Measurements from ENCODE around the gene SYTL5.

The SYTL5 gene

DNA sequence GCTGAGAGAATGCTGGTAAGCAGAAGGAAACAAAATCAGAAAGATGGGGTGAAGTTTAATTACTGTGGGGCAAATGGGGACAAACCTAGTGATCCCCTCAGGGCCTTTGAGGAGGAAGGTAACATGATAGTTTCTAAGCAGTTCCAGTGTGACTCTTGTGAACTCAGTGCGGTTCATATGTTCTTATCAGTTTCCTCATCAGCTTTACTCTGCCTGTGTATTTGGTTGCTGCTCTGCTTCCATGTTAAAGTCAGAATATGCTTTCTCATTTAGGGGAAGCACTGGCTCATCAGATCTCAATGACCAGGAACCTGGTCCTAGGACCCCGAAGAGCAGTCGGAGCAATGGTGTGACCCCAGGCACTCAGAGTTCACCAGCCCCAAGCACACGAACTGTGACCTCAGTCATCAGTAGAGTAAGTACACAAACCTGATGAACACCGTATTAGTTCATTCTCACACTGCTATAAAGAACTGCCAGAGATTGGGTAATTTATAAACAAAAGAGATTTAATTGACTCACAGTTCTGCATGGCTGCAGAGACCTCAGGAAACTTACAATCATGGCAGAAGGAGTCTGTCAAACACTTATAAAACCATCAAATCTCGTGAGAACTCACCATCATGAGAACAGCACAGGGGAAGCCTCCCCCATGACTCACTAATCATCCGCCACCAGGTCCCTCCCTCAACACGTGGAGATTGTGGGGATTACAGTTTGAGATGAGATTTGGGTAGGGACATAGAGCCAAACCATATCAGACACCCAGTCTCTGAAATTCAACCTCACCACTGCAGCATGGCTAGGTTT, 83.0 kb downstream of the SYTL5 start:
- DNase-seq (ENCODE audit: low read depth, low spot score) = no peak

DNA sequence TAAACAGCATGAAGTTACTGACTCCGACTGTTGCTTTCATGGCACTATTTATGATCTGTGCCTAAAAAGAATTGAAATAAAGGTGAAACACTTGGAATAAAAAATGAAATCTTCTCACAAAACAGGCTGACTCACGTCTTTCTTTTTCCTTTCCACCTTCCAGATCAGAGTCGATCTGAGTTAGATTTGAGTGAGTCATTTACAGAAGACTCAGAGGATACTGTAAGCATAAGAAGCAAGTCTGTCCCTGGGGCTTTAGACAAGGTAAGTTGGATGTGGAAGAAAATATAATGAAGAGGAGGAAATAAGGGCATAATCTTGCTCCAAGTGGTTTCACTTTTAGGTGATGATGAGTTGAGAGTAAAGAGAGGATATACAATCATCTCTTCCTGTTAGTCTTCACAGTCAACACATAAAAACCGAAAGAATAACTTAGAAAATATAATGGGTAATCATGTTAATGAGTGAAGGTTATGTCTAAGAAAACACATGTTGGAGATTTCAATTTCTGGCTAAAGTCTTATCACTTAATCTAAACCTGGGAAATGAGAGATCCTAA, 89.7 kb downstream of the SYTL5 start:
- no peak for DNase-seq (ENCODE audit: low read depth, low spot score)

DNA sequence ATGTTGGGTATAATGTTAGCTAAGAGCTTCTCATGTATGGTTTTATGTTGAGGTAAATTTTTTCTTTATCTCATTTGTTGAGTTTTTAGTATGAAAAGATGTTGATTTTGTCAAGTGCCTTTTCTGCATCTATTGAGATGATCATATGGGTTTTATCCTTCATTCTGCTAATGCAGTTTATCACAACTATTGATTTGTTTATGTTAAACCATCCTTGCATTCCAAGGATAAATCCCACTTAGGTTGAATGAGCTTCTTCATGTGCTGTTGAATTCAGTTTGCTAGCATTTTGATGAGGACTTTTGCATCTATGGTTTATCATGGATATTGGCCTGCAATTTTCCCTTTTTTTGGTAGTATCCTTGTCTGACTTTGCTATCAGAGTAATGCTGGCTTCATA, 93.3 kb downstream of the SYTL5 start:
- no peak for DNase-seq (ENCODE audit: low read depth, low spot score)

DNA sequence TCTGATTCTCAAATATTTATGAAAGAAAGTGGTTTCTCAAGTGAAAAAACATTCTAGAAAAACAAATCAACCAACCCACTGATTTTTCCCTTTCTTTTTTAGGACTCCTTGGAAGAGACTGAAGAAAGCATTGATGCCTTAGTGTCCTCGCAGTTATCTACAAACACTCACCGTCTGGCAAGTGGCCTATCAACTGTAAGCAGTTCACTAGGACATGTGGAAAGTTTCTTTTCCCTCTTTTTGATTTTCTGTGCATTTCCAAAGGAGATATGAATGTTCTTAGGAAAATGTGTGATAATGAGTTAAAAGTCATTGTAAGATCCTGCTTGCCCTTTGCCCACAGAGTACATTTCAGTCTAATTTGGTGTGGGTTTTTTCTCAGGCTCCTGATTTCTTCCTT, 95.9 kb downstream of the SYTL5 start:
- no peak for DNase-seq (ENCODE audit: low read depth, low spot score)

DNA sequence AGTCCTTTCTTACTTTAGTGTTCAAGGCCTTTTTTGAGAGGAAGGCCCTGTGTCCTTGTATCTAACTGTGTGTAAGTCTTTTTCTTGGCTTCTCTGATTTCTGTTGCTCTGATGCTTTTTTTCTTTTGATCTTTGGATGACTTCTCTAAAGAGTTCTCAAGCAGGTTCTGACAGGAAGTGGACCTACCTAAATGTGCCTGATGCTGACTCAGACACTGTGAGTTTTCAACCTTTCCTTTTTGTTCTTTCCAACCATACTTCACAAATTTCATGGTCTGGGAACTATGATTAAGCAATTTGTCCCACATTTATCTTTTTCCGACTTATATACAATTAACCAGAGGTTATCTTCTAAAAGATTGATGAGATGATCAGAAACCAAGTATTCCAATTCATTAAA, 96.5 kb downstream of the SYTL5 start:
- DNase-seq (ENCODE audit: low read depth, low spot score) = no peak

DNA sequence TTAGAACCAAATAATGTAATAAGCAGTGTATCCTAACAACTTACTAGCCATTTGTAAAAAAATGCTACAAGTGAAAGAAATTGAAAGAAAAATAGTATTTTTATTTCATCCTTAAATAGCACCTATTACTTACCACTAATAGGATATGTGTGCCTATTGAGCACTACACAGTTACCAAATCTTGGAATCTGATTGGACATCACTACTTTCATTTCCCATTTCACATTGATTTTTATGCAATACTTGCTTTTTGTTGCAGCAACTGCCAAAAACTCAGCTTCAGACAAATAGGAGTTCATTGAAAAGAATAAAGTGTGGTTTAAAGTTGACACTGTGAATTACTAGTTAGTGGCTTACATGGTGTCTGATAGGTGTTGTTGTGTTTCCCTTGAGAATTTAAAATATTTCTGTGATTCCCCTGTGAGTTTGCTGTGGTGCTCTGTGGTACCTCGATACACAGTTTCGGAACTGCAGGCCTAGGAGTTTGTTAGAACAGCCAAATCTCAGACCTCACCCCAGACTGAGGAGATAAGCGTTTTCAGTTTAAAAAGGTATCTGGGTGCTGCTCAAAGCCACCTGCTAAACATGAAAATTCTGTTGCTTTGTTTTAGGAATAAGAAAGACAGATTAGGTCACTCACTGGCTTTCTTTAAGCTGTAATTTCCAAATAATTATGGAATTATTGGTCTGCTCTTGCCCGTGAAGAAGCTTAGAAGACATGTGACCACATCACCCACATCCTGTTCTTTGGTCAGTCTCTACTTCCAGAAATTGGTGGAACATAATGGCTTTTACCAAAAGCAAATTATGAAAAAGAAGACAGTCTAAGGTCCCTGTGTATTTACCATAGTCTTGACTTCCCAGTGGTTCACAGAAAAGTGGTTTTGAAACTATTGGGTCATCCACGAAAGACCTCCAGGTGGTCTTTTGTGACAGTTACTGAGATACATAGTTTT, 97.8 kb downstream of the SYTL5 start:
- DNase-seq (ENCODE audit: low read depth, low spot score) = no peak

DNA sequence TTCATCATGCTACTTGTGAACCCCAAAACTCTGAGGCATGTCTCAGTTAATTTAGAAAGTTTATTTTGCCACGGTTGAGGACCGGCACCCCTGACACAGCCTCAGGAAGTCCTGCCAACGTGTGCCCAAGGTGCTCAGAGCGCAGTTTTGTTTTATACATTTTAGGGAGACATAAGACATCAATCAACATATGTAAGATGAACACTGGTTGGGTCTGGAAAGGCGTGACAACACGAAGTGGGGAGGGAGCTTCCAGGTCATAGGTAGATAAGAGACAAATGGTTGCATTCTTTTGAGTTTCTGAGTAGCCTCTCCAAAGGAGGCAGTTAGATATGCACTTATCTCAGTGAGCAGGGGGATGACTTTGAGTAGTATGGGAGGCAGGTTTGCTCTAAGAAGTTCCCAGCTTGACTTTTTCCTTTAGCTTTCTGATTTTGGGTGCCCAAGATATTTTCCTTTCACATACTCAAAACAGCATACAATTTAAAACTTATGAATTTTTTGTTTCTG, 98.9 kb downstream of the SYTL5 start:
- no peak for DNase-seq (ENCODE audit: low read depth, low spot score)

DNA sequence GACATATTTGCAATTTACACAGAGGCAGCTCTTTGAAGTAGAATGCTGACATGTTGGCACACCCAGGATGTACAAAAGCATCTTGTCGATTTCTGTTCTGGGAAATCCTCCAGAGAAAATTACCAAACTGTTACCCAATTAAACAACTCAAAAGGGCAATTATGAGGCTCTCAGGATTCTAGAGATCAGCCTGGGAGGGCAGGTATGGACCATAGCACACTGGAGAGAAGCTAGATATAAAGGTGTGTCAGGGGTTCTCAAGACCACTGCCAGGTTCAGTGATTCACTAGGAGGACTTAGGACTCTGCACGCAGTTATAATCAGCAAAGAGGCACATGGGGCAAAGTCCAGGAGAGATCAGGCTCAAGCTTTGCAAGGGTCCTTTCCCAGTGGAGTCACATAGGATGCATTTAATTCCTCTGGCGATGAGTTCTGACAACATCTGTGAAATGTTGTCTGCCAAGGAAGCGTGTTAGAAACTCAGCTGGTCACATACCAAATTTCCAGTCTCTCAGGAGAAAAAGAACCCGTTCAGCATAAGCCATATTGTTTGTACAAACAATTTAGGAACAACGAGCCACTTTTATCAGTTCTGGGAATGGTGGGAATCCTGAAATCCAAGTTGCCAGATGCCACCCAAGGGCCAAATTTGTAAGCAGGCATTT, 100.8 kb downstream of the SYTL5 start:
- DNase-seq (ENCODE audit: low read depth, low spot score) = no peak

DNA sequence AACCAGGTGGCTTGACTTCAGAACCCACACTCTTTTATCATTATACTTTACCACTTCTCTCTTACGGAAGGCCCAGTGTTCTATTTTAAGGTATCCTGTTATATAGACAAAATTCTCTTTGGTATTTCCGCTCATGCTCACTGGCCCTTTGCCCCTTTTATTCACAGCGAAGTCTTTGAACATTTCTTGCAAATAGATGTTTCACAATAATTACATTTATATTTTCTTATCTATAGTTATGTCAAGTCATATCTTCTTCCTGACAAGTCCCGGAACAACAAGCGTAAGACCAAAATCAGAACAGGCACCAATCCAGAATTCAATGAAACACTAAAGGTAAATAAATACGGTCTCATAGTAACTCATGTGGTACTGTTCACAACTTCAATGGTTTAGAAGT, 102.0 kb downstream of the SYTL5 start:
- no peak for DNase-seq (ENCODE audit: low read depth, low spot score)

DNA sequence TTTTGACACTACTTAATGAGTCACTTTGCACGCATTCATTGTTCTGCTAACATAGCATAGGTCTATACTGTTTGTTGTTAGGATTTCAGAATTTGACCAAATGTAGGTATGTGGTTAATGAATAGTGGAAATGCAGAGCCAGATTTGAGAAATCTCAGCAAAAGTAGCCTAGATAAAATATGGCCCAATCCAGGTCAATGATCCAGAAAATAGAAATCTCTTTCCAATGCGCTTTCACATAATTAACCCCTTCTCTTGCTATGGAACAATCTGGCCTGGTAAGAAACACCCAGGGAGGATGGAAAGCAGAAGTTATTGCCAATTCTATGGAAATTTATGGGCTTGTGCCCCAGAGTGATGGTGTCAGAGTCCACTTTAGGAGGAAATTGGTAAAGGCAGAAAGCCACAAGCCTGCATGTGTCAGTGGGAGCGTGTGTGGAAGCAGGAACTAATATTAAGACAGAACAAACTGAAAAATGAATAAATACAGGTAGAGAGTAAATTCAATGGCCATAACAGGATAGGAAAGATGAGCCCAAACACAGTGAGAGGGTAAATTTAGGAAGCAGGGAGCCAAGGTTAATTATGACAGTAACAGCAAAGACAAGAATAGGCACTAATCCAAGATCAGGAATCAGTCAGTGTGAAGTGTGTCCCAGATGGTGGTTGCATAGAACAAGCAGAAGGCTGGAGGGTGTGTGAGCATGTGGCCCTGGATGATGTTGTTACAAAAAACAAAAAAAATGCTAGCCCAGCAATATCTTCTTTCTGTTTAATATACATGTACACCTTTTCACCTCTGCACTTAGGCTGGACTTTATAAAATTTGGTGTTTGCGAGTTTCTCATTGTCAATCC, 102.9 kb downstream of the SYTL5 start:
- no peak for DNase-seq (ENCODE audit: low read depth, low spot score)

DNA sequence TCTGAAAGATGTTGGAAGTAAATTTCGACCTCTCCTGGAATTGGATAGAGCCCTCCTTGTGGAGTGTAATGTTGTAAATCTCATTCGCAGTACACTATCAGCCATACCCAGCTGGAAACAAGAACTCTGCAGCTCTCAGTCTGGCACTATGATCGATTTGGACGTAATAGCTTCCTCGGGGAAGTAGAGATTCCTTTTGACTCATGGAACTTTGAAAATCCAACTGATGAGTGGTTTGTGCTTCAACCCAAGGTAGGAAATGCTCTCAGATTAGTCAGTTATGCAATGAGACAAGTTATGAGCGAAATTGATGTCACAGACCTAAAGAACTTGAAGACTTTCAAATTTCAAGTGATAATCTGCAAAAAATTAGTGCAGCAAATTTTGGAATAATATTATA, 103.9 kb downstream of the SYTL5 start:
- no peak for DNase-seq (ENCODE audit: low read depth, low spot score)

DNA sequence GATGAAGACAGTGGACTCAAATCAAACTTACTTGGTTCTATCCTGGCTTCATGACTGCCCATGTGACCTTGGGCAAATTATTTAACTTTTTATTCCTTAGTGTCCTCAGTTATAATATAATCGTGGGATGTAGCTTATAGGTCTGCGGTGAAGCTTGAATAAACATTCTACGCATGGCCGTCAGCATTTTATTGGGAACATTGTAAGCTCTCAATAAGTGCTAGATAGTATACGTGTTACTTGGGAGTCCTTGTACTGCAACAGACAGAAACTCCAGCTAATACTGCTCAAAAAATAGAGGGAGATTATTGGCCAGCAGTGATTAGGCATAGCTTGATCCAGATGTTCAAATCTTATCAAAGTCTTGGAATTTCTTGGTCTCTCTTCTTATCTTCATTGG, 104.8 kb downstream of the SYTL5 start:
- DNase-seq (ENCODE audit: low read depth, low spot score) = no peak

DNA sequence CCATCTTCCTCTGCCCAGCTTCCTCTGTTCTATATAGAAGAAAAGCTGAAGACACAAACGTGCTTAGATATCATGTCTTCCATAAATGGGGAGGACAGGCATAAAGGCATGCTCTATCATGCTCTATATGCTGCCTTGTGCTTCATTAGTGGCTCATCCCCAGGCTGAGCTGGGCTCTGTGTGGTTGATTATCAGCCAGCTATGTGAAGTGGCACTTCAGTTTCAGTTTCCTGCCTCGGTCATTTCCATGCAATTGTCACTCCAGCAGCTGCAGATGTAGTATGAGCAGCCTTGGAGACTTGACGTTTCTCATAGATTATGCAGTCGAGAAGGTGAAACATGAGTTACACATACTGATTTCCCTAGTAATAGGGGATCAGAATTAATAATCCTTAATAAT, 106.2 kb downstream of the SYTL5 start:
- DNase-seq (ENCODE audit: low read depth, low spot score) = no peak

DNA sequence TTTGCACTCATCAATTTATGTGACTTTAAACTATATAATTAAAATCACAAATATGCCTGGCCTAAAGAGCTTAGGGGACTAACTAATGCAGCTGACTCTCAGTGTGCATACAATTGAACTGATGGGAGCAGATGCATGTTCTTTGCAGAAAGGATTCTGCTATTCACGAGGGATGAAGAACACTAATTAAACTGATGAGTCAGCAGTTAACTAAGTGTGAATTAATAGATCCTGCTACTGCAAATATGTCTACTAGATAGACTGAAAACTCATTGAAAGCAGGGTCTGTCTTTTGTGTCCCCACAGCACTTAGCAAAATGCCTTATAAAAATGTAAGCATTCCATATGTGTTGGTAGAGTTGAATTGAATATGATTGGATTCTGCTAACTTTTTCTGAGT, 110.4 kb downstream of the SYTL5 start:
- no peak for DNase-seq (ENCODE audit: low read depth, low spot score)

DNA sequence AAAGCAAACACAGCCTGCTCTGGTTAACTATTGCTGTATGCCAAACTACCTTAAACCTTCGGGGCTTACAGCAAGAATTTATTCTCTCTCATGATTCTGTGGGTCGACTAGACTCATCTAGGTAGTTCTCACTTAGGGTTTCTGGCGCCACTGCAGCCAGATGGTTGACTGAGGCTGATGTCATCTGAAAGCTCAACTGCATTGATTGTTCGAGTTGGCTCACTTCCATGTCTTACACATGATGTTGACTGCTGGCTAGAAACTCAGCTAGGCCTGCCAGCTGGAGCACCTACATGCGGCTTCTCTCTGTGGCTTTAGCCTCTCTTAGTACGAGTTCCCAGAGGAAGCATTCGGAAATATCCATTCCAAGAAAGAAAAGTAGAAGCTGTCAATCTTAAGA, 111.1 kb downstream of the SYTL5 start:
- no peak for DNase-seq (ENCODE audit: low read depth, low spot score)

DNA sequence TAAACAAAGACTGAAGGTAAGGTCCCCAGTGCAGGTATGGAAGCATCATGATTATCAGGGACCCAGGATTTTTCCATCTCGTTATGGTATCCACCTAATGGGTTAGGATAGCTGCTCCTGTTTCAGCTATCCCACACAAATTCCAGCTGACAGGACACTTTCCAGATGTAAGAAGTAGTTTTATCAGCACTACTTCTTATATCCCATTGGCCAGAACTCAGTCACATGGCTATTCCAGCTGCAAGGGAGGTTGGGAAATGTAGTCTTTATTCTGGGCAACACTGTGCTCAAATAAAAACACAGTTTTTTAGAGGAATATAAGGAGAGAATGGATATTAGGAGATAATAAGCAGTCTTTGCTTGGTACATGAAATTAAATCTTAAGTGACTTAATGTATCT, 117.6 kb downstream of the SYTL5 start:
- no peak for DNase-seq (ENCODE audit: low read depth, low spot score)

DNA sequence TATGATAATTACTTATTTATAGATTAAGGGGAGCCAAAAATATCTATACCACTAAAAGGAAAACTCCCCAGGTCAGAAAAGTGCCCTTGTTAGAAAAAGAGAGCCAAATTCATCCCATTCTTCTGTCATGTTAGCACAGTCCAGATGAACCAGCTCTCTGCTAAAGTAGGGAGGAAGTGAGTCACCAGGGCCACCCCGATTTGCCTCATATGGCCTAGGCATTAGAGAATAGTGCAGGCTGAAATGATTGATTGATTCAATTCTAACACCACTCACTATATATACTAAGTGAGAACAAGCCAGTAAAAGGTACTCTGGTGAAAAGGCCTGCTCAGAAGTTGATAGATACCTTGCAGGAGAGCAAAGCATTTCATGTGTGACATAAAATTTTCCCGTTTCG, 119.8 kb downstream of the SYTL5 start:
- DNase-seq (ENCODE audit: low read depth, low spot score) = no peak

DNA sequence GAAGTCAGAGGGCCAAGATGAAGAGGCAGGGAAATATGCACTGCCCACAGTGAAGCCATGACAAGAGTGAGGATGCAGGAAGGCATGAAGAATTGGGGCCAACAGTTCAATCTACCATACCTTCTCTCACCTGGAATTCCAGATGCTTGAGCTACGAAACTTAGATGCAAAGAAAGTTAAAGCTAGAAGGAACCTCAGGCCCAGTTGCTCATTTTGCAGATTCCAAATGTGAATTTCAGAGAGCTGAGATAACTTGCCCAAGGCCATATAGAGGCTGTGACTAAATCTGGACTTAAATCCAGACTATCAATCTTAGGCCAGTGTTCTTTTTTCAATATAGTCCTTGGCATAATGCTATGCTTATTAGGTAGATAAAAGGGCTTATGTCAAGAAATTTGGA, 121.6 kb downstream of the SYTL5 start:
- no peak for DNase-seq (ENCODE audit: low read depth, low spot score)

DNA sequence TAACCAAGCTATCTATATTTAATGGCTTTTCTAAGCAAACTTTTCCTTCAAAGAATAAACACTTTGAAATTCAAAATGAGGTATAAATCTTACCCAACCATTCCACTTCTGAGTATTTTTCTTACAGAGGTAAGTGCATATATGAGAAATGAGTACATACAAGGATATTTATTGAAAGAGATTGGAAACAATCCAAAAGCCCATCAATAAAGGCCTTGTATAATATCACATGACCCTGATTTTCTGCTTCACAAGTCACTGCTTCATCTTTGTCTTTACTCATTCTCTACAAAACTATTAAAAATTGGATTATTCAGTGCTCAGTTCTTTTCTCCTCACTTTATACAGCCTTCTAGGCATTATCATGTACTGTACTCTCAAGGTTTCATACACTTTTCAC, 123.0 kb downstream of the SYTL5 start:
- DNase-seq (ENCODE audit: low read depth, low spot score) = no peak

DNA sequence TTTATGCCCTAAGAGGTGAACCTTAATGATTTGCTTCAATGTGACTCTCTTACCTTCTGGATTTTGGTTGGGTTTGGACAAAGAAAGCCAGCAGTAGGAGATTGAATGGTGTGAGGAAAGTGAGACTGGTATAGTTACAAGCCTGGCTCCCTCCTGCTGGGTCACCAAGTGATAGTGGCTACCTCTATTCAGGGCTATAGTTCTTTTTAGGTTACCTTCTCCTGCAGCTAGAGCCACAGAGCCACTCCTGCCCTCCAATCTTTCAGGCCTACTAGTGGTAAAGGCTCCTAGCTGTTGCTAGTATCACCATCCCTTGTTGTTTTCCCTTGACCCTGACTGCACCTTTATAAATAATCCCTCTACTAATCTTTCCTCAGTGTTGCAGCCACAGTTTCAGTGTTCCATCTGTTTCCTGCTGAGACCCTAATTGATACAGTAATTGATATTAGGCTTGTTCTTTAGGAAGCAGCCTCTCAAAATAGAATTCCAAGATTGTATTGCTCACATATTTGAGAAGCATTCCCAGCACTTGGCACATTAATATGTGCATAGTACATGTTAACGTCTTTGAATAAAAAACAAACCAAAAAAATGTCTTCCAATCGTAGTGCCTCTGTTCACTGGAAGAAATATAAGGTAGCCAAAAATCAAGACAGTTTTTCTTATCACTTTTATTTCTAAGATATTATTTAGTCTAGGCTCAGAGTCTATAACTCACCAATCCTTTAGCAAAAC, 132.0 kb downstream of the SYTL5 start:
- DNase-seq (ENCODE audit: low read depth, low spot score) = no peak

Measured in activated naive CD8-positive, alpha-beta T cell treated with anti-CD3 and anti-CD28 coated beads, Interleukin-2, amount 50 U/mL, for 16 hours (primary cell).